ENCODE measurements around the gene ANAPC2.

Gene ANAPC2

GRCh38 chr9:137172901-137173795 is 15.2 kb downstream of the ANAPC2 start:
- no peak overlapping the region for H3K27ac ChIP-seq
- H3K9me3 ChIP-seq: no peaks in the 10 kb centered on the region
- no peak overlapping the region for H3K4me3 ChIP-seq (ENCODE audit: low read depth in 1 of 2, low read length in 1 of 2)
- peaks cover 16% of the 10 kb centered on the region for H3K36me3 ChIP-seq
- H3K27me3 ChIP-seq: peaks cover 78% of the 10 kb centered on the region
- TF ChIP-seq CTCF (IDR thresholded peaks at IDR 0.05): no peak
- peaks cover 0 to 4% of the 10 kb centered on the region in 2 experiments for H3K4me1 ChIP-seq (ENCODE audit: control insufficient read depth in 1 of 2, insufficient read depth in 1 of 2, low read depth in 1 of 2, low read length in 1 of 2)

- H3K27ac ChIP-seq: no peak overlapping the region
- no peaks in the 10 kb centered on the region for H3K9me3 ChIP-seq
- no peak overlapping the region for H3K4me3 ChIP-seq (ENCODE audit: low read depth in 1 of 2, low read length in 1 of 2)
- peaks cover 0 to 4% of the 10 kb centered on the region in 2 experiments for H3K4me1 ChIP-seq (ENCODE audit: control insufficient read depth in 1 of 2, insufficient read depth in 1 of 2, low read depth in 1 of 2, low read length in 1 of 2)
- no peaks in the 10 kb centered on the region for H3K36me3 ChIP-seq
- TF ChIP-seq CTCF (IDR thresholded peaks at IDR 0.05): no peak
- peaks cover 97% of the 10 kb centered on the region for H3K27me3 ChIP-seq
Measured at GRCh38 chr9:137171149-137171900, 17.0 kb downstream of the ANAPC2 start.

- Histone ChIP-seq H3K27me3 (peaks cover 100% of the 10 kb centered on the region), H3K27ac (no peak overlapping the region)
- TF ChIP-seq CTCF (IDR thresholded peaks at IDR 0.05): no peak
Measured at GRCh38 chr9:137170486-137171148, 17.7 kb downstream of the ANAPC2 start.

GRCh38 chr9:137169896-137170358 is 18.4 kb downstream of the ANAPC2 start, which contains the start of gene LRRC26:
Gene LRRC26, minus strand, starts transcription at chr9:137170051. Its CDS starts 108 bp downstream, at chr9:137169943.
- H3K36me3 ChIP-seq: no peaks in the 10 kb centered on the region
- H3K4me1 ChIP-seq (ENCODE audit: control insufficient read depth in 1 of 2, insufficient read depth in 1 of 2, low read depth in 1 of 2, low read length in 1 of 2): peaks cover 0 to 4% of the 10 kb centered on the region in 2 experiments
- peaks cover 100% of the 10 kb centered on the region for H3K27me3 ChIP-seq
- H3K27ac ChIP-seq: no peak within 1 kb of the TSS
- no peaks in the 10 kb centered on the region for H3K9me3 ChIP-seq
- no peak within 1 kb of the TSS for H3K4me3 ChIP-seq (ENCODE audit: low read depth in 1 of 2, low read length in 1 of 2)
- no peak for TF ChIP-seq CTCF (IDR thresholded peaks at IDR 0.05)

More at GRCh38 chr9:137170486-137171148, 17.7 kb downstream of the ANAPC2 start:
- Histone ChIP-seq H3K9me3 (no peaks in the 10 kb centered on the region), H3K36me3 (no peaks in the 10 kb centered on the region), H3K4me1 (ENCODE audit: control insufficient read depth in 1 of 2, insufficient read depth in 1 of 2, low read depth in 1 of 2, low read length in 1 of 2) (peaks cover 0 to 4% of the 10 kb centered on the region in 2 experiments), H3K4me3 (ENCODE audit: low read depth in 1 of 2, low read length in 1 of 2) (no peak overlapping the region)

Data from neutrophil (primary cell).